Gastroesophageal sphincter (tissue), 4 donors: ENCODE measurements around the gene CYTH1. TPM values are rescaled to one million over a fixed set of nuclear protein-coding genes. Genes with fewer than 3 reads are reported as not detected.

Source experiments
- ATAC-seq: fragments of 150-250 bp; one replicate; pipeline ENCODE4 v1.9.1; 2016; ENCODE audit warnings: mild to moderate bottlenecking, moderate library complexity
- H3K27ac ChIP-seq, 4 donors: fragments of 200-600 bp; sonication (generic) in 3 of 4; 1 replicate in 3 of 4; 2 replicates in 1 of 4; pipeline ENCODE4 v1.5.1; 2016 to 2019
- H3K27me3 ChIP-seq: fragments of 200-600 bp; sonication (generic); one replicate; pipeline ENCODE4 v1.5.1; 2019
- H3K36me3 ChIP-seq, 2 donors: fragments of 200-600 bp; sonication (generic); one replicate each; pipeline ENCODE4 v1.5.1; 2019; ENCODE audit warnings: control low read depth in 1 of 2
- H3K4me1 ChIP-seq, 3 donors: fragments of 200-600 bp; sonication (generic); 1 replicate in 2 of 3; 2 replicates in 1 of 3; pipeline ENCODE4 v1.5.1; 2016 to 2019; ENCODE audit warnings: control low read depth in 2 of 3
- H3K4me3 ChIP-seq, 2 donors: fragments of 200-600 bp; sonication (generic); one replicate each; pipeline ENCODE4 v1.5.1; 2019; ENCODE audit warnings: mild to moderate bottlenecking in 1 of 2, moderate library complexity in 1 of 2
- H3K9me3 ChIP-seq, 3 donors: fragments of 200-600 bp; sonication (generic); one replicate each; pipeline ENCODE4 v1.5.1; 2017 to 2019; ENCODE audit warnings: control low read depth in 2 of 3
- CTCF ChIP-seq, 4 experiments: fragments of 200-600 bp in 2 of 4; fragments of 450-650 bp in 2 of 4; sonication (generic) in 1 of 4; IDR thresholded peaks; one replicate each; pipeline ENCODE4 v1.5.1; 2017 to 2019; ENCODE audit warnings: antibody characterized with exemption in 4 of 4, mild to moderate bottlenecking in 2 of 4, moderate library complexity in 2 of 4
- EP300 ChIP-seq: sonication (generic); formaldehyde crosslinking; IDR thresholded peaks from one replicate; pipeline ENCODE4 v1.6.1; 2017; ENCODE audit warnings: antibody characterized with exemption, mild to moderate bottlenecking
- POLR2A ChIP-seq, 2 donors: fragments of 450-650 bp; IDR thresholded peaks; one replicate each; pipeline ENCODE4 v1.6.1; 2017; ENCODE audit warnings: antibody characterized with exemption in 2 of 2, mild to moderate bottlenecking in 2 of 2, moderate library complexity in 1 of 2
- POLR2AphosphoS5 ChIP-seq: sonication (generic); formaldehyde crosslinking; IDR thresholded peaks from one replicate; pipeline ENCODE4 v1.6.1; 2017; ENCODE audit warnings: antibody characterized with exemption
- WGBS, 2 donors: methylation state at CpG; one replicate each; pipeline ENCODE4 v1.1.5; 2018; ENCODE audit warnings: low coverage in 1 of 2; 5-methylcytosine and 5-hydroxymethylcytosine counted together
- total RNA-seq, 4 donors: library from RNA; depleted of rRNA; stranded (reverse); fragments of >200 nt; gene quantifications; one replicate each; pipeline ENCODE4 v1.1.0, GENCODE V29; 2016

The CYTH1 gene
- total RNA-seq, 4 donors from 2014 or later: 26.9 to 38.0 (median 31.0) TPM

GRCh38 chr17:78738698-78739097 is 43.4 kb downstream of the CYTH1 start:
- Histone ChIP-seq H3K4me1 (peaks cover 0 to 77% (median 2%) of the 10 kb centered on the region in 3 donors), H3K36me3 (no peaks in the 10 kb centered on the region), H3K27me3 (no peaks in the 10 kb centered on the region), H3K9me3 (no peaks in the 10 kb centered on the region), H3K4me3 (no peak overlapping the region), H3K27ac (no peak overlapping the region)
- TF ChIP-seq POLR2A (IDR thresholded peaks at IDR 0.05) (no peak), POLR2AphosphoS5 (no peak), EP300 (no peak), CTCF (IDR thresholded peaks at IDR 0.05) (no peak)
- WGBS, 2 donors: 67 to 81% methylated on average over 3 to 5 of the region's 5 CpGs
- ATAC-seq: no peak

- 76 to 79% methylated on average over 5 of the region's 6 CpGs for WGBS, 2 donors
- H3K4me1 ChIP-seq: peaks cover 0 to 79% (median 6%) of the 10 kb centered on the region in 3 donors
- ATAC-seq: no peak
- TF ChIP-seq EP300 (no peak), POLR2AphosphoS5 (no peak), POLR2A (IDR thresholded peaks at IDR 0.05) (no peak), CTCF (IDR thresholded peaks at IDR 0.05) (no peak)
- no peaks in the 10 kb centered on the region for H3K27me3 ChIP-seq
- H3K27ac ChIP-seq: no peak overlapping the region
- H3K9me3 ChIP-seq: no peaks in the 10 kb centered on the region
- H3K4me3 ChIP-seq: no peak overlapping the region
- H3K36me3 ChIP-seq: no peaks in the 10 kb centered on the region
Observed at GRCh38 chr17:78738278-78738677, 43.8 kb downstream of the CYTH1 start.

- WGBS, 2 donors: 16 to 23% methylated on average over 2 of the region's 2 CpGs
- Histone ChIP-seq H3K9me3 (no peaks in the 10 kb centered on the region), H3K27me3 (no peaks in the 10 kb centered on the region), H3K36me3 (no peaks in the 10 kb centered on the region), H3K4me3 (no peak overlapping the region), H3K4me1 (peaks cover 0 to 83% (median 7%) of the 10 kb centered on the region in 3 donors), H3K27ac (peak overlapping the region in 3 of 4 donors; percentile 56 to 78 (median 72))
- peak; percentile 40 for ATAC-seq
- TF ChIP-seq POLR2AphosphoS5 (peak; percentile 43), CTCF (IDR thresholded peaks at IDR 0.05) (no peak)
Observed at GRCh38 chr17:78737332-78737731, 44.7 kb downstream of the CYTH1 start.

- no peaks in the 10 kb centered on the region for H3K27me3 ChIP-seq
- TF ChIP-seq POLR2A (IDR thresholded peaks at IDR 0.05) (no peak), CTCF (IDR thresholded peaks at IDR 0.05) (peak in 1 of 4 experiments; percentile 10), EP300 (no peak), POLR2AphosphoS5 (peak; percentile 17)
- no peaks in the 10 kb centered on the region for H3K36me3 ChIP-seq
- peak; percentile 84 for ATAC-seq
- no peaks in the 10 kb centered on the region for H3K9me3 ChIP-seq
- H3K27ac ChIP-seq: peak overlapping the region; percentile 4 to 78 (median 64)
- WGBS, 2 donors: 36% methylated on average over 10 of the region's 15 CpGs; no CpG with 5 or more reads in 1 of the 2 donors
- H3K4me1 ChIP-seq: peaks cover 0 to 80% (median 7%) of the 10 kb centered on the region in 3 donors
- peak overlapping the region; percentile 29 to 46 for H3K4me3 ChIP-seq
Observed at GRCh38 chr17:78736526-78737079, 45.5 kb downstream of the CYTH1 start.

- Histone ChIP-seq H3K4me1 (peaks cover 0 to 76% (median 7%) of the 10 kb centered on the region in 3 donors), H3K4me3 (peak overlapping the region; percentile 29 to 46), H3K27me3 (no peaks in the 10 kb centered on the region), H3K27ac (peak overlapping the region; percentile 4 to 78 (median 64)), H3K36me3 (no peaks in the 10 kb centered on the region), H3K9me3 (no peaks in the 10 kb centered on the region)
- WGBS, 2 donors: 49 to 69% methylated on average over 6 of the region's 6 CpGs
- TF ChIP-seq CTCF (IDR thresholded peaks at IDR 0.05) (no peak), POLR2A (IDR thresholded peaks at IDR 0.05) (no peak), POLR2AphosphoS5 (no peak), EP300 (no peak)
- ATAC-seq: no peak
Observed at GRCh38 chr17:78735832-78736525, 46.1 kb downstream of the CYTH1 start.
